Memory B cell (primary cell): Measurements from ENCODE around the gene SLC15A5.

Experiments
- ATAC-seq: fragments of 150-1000 bp; cut with Tn5 transposase; 2 replicates; pipeline ENCODE4 v1.10.0; 2021; ENCODE audit warnings: low read depth, mild to moderate bottlenecking, moderate library complexity
- DNase-seq, 2 donors: peaks; one replicate each; pipeline ENCODE4 v3.0.0; 2022; ENCODE audit warnings: low spot score in 2 of 2
- H3K27ac Mint-ChIP-seq: one replicate; pipeline ENCODE4 v1.8.0; 2022; ENCODE audit warnings: mild to moderate bottlenecking, moderate library complexity, mixed read lengths
- H3K27me3 Mint-ChIP-seq: one replicate; pipeline ENCODE4 v1.8.0; 2022; ENCODE audit warnings: mixed read lengths
- H3K36me3 Mint-ChIP-seq: one replicate; pipeline ENCODE4 v1.8.0; 2022; ENCODE audit warnings: mild to moderate bottlenecking, mixed read lengths
- H3K4me1 Mint-ChIP-seq: one replicate; pipeline ENCODE4 v1.8.0; 2022; ENCODE audit warnings: mixed read lengths
- H3K4me3 Mint-ChIP-seq: one replicate; pipeline ENCODE4 v1.8.0; 2022; ENCODE audit warnings: mild to moderate bottlenecking, moderate library complexity, mixed read lengths
- H3K9me3 Mint-ChIP-seq: one replicate; pipeline ENCODE4 v1.8.0; 2022; ENCODE audit warnings: mixed read lengths

The SLC15A5 gene, protein sequence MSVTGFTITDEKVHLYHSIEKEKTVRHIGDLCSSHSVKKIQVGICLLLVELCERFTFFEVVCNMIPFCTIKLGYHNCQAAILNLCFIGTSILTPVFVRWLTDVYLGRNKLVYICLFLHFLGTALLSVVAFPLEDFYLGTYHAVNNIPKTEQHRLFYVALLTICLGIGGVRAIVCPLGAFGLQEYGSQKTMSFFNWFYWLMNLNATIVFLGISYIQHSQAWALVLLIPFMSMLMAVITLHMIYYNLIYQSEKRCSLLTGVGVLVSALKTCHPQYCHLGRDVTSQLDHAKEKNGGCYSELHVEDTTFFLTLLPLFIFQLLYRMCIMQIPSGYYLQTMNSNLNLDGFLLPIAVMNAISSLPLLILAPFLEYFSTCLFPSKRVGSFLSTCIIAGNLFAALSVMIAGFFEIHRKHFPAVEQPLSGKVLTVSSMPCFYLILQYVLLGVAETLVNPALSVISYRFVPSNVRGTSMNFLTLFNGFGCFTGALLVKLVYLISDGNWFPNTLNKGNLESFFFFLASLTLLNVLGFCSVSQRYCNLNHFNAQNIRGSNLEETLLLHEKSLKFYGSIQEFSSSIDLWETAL

DNA sequence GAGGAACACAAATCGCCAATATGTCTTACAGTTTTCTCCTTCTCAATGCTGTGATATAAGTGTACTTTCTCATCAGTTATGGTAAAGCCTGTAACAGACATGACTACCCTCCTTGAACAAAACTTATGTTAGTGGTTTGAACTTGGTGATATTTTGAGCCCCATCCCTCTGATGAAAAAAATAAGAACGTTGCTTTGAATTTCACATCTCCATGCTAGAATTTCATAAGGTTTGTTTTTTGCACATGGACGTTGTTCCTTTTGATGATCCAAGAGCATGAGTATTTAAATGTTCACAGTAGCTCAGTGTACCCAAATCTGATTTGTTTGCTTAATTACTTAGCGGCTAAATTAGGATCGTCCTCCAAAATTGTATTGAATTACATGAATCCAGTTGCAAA, at the start of gene SLC15A5:
TSS of gene SLC15A5 (minus strand) at position 101 of the 400 bp plus-strand sequence. CDS start at position 101, 0 bp downstream.
- no peak within 1 kb of the TSS for H3K4me3 Mint-ChIP-seq

GRCh38 chr12:16325426-16325825, 47.9 kb upstream of the SLC15A5 start:
- Mint-ChIP-seq H3K27me3 (no peaks in the 10 kb centered on the region), H3K4me1 (no peaks in the 10 kb centered on the region), H3K9me3 (peaks cover 6% of the 10 kb centered on the region), H3K4me3 (no peak overlapping the region), H3K27ac (no peak overlapping the region), H3K36me3 (no peaks in the 10 kb centered on the region)
- ATAC-seq (no peak), DNase-seq (no peak)

More for the DNA sequence above, at the start of gene SLC15A5:
- H3K36me3 Mint-ChIP-seq, result no peaks in the 10 kb centered on the region
- no peaks in the 10 kb centered on the region for H3K4me1 Mint-ChIP-seq
- ATAC-seq, result no peak
- H3K27me3 Mint-ChIP-seq, result no peaks in the 10 kb centered on the region
- no peak within 1 kb of the TSS for H3K27ac Mint-ChIP-seq
- no peak for DNase-seq
- H3K9me3 Mint-ChIP-seq, result peaks cover 1% of the 10 kb centered on the region

DNA sequence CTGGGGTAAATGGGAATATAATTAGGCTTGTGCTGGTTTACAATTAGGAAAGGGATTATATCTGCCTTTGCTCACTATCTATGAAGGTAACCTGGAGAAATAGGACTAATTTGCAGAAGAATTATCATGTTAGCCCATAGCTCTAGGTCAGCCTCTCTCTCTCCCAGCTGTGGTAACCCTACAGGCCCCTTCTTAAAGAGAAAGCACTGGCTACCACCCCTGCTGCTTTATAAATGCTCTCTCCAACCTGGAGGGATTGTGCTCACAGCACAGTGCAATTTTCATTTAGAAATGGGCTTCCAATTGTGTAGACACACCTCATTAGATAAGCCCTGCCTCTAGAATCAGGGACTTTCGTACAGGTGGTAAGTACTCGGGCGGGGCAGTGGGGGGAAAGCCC, 47.3 kb upstream of the SLC15A5 start:
- DNase-seq (no peak), ATAC-seq (no peak)
- no peaks in the 10 kb centered on the region for H3K27me3 Mint-ChIP-seq
- H3K27ac Mint-ChIP-seq, result no peak overlapping the region
- no peak overlapping the region for H3K4me3 Mint-ChIP-seq
- H3K9me3 Mint-ChIP-seq, result peaks cover 6% of the 10 kb centered on the region
- H3K36me3 Mint-ChIP-seq, result no peaks in the 10 kb centered on the region
- no peaks in the 10 kb centered on the region for H3K4me1 Mint-ChIP-seq

GRCh38 chr12:16324272-16324671, 46.8 kb upstream of the SLC15A5 start:
- ATAC-seq (no peak), DNase-seq (no peak)
- Mint-ChIP-seq H3K9me3 (peaks cover 6% of the 10 kb centered on the region), H3K36me3 (no peaks in the 10 kb centered on the region), H3K4me1 (no peaks in the 10 kb centered on the region), H3K27me3 (no peaks in the 10 kb centered on the region), H3K27ac (no peak overlapping the region), H3K4me3 (no peak overlapping the region)

GRCh38 chr12:16323638-16324037, 46.2 kb upstream of the SLC15A5 start:
- Mint-ChIP-seq H3K27me3 (no peaks in the 10 kb centered on the region), H3K4me1 (no peaks in the 10 kb centered on the region), H3K36me3 (no peaks in the 10 kb centered on the region), H3K27ac (no peak overlapping the region), H3K4me3 (no peak overlapping the region), H3K9me3 (peaks cover 6% of the 10 kb centered on the region)
- DNase-seq (no peak), ATAC-seq (no peak)

GRCh38 chr12:16323010-16323409, 45.5 kb upstream of the SLC15A5 start:
- H3K27ac Mint-ChIP-seq, result no peak overlapping the region
- H3K9me3 Mint-ChIP-seq, result peaks cover 3% of the 10 kb centered on the region
- no peaks in the 10 kb centered on the region for H3K27me3 Mint-ChIP-seq
- no peaks in the 10 kb centered on the region for H3K4me1 Mint-ChIP-seq
- DNase-seq (no peak), ATAC-seq (no peak)
- H3K4me3 Mint-ChIP-seq, result no peak overlapping the region
- no peaks in the 10 kb centered on the region for H3K36me3 Mint-ChIP-seq

GRCh38 chr12:16310934-16311333, 33.4 kb upstream of the SLC15A5 start:
- Mint-ChIP-seq H3K36me3 (no peaks in the 10 kb centered on the region), H3K27me3 (no peaks in the 10 kb centered on the region), H3K4me1 (no peaks in the 10 kb centered on the region), H3K9me3 (peaks cover 7% of the 10 kb centered on the region), H3K27ac (no peak overlapping the region), H3K4me3 (no peak overlapping the region)
- ATAC-seq (no peak), DNase-seq (no peak)

- Mint-ChIP-seq H3K27ac (no peak overlapping the region), H3K36me3 (no peaks in the 10 kb centered on the region), H3K9me3 (peaks cover 7% of the 10 kb centered on the region), H3K27me3 (no peaks in the 10 kb centered on the region), H3K4me3 (no peak overlapping the region), H3K4me1 (no peaks in the 10 kb centered on the region)
- DNase-seq (no peak), ATAC-seq (no peak)
Observed at GRCh38 chr12:16307856-16308475, 30.5 kb upstream of the SLC15A5 start.

DNA sequence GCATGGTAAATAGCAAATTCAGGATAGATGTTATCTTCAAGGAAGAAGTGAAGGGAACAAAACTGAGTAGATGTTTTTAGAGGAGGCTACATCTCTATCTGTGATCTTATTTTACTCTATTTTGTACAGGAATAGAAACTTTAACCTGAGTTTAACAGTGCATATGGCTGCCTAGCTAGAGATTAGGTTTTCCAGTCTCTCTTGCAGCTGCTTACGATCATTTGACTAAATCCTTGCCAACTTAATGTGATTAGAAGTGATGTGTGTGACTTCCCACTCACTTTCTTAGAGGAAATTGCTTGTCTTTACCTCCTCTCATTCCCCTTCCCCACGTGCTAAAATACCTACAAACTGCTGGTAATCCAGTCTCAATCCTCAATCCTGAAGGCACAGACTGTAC, 26.5 kb upstream of the SLC15A5 start:
- H3K9me3 Mint-ChIP-seq, result no peaks in the 10 kb centered on the region
- H3K36me3 Mint-ChIP-seq, result no peaks in the 10 kb centered on the region
- H3K4me1 Mint-ChIP-seq, result no peaks in the 10 kb centered on the region
- H3K4me3 Mint-ChIP-seq, result no peak overlapping the region
- no peaks in the 10 kb centered on the region for H3K27me3 Mint-ChIP-seq
- ATAC-seq, result no peak
- no peak overlapping the region for H3K27ac Mint-ChIP-seq
- no peak for DNase-seq

DNA sequence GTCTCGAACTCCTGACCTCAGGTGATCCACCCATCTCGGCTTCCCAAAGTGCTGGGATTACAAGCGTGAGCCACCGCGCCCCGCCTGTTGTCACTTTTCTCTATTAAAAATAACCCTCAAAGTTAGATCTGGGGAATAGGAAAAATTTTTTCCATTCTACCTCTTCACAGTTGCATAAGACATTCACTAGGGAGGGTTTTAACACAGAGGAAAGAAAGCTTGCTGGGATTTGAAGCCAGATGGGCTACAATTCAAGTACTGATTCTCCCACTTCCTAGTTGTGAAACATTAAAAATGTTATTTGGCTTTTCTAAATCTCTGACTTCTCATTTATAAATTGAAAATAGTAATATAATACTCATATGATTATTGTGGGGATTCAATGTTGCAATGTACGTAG, 23.3 kb upstream of the SLC15A5 start:
- no peaks in the 10 kb centered on the region for H3K36me3 Mint-ChIP-seq
- H3K27me3 Mint-ChIP-seq, result no peaks in the 10 kb centered on the region
- DNase-seq (no peak), ATAC-seq (no peak)
- H3K4me3 Mint-ChIP-seq, result no peak overlapping the region
- no peak overlapping the region for H3K27ac Mint-ChIP-seq
- H3K9me3 Mint-ChIP-seq, result peaks cover 2% of the 10 kb centered on the region
- H3K4me1 Mint-ChIP-seq, result no peaks in the 10 kb centered on the region

GRCh38 chr12:16300122-16300521, 22.6 kb upstream of the SLC15A5 start:
- no peak overlapping the region for H3K4me3 Mint-ChIP-seq
- peaks cover 2% of the 10 kb centered on the region for H3K9me3 Mint-ChIP-seq
- H3K27me3 Mint-ChIP-seq, result no peaks in the 10 kb centered on the region
- H3K4me1 Mint-ChIP-seq, result no peaks in the 10 kb centered on the region
- DNase-seq (no peak), ATAC-seq (no peak)
- H3K36me3 Mint-ChIP-seq, result no peaks in the 10 kb centered on the region
- no peak overlapping the region for H3K27ac Mint-ChIP-seq

- no peaks in the 10 kb centered on the region for H3K4me1 Mint-ChIP-seq
- ATAC-seq (no peak), DNase-seq (no peak)
- no peaks in the 10 kb centered on the region for H3K27me3 Mint-ChIP-seq
- H3K36me3 Mint-ChIP-seq, result no peaks in the 10 kb centered on the region
- peaks cover 2% of the 10 kb centered on the region for H3K9me3 Mint-ChIP-seq
- no peak overlapping the region for H3K27ac Mint-ChIP-seq
- H3K4me3 Mint-ChIP-seq, result no peak overlapping the region
Observed at GRCh38 chr12:16299403-16299802, 21.9 kb upstream of the SLC15A5 start.

DNA sequence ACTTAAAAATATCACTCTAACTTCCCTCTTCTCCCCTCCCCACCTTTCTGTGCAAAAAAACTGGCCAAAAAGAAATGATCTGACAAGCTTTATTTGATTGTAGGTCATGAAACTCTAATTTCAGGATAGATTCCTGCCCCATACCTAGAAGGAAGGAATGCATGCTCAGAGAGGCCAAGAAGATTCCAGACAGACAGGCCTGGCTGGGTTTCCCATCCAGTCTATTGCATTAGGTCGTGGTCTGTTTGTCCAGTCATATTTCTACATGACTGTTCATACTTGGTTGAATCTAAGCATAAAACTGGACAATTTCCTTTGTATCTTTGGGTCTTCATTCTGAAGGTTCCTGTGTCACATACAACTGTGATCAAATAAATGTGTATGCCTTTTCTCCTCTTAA, 20.0 kb upstream of the SLC15A5 start:
- ATAC-seq (no peak), DNase-seq (no peak)
- peaks cover 2% of the 10 kb centered on the region for H3K9me3 Mint-ChIP-seq
- no peaks in the 10 kb centered on the region for H3K27me3 Mint-ChIP-seq
- H3K4me3 Mint-ChIP-seq, result no peak overlapping the region
- no peak overlapping the region for H3K27ac Mint-ChIP-seq
- no peaks in the 10 kb centered on the region for H3K36me3 Mint-ChIP-seq
- no peaks in the 10 kb centered on the region for H3K4me1 Mint-ChIP-seq

- no peak overlapping the region for H3K4me3 Mint-ChIP-seq
- H3K4me1 Mint-ChIP-seq, result no peaks in the 10 kb centered on the region
- H3K27ac Mint-ChIP-seq, result no peak overlapping the region
- DNase-seq (no peak), ATAC-seq (no peak)
- H3K9me3 Mint-ChIP-seq, result peaks cover 4% of the 10 kb centered on the region
- no peaks in the 10 kb centered on the region for H3K36me3 Mint-ChIP-seq
- no peaks in the 10 kb centered on the region for H3K27me3 Mint-ChIP-seq
Observed at GRCh38 chr12:16294376-16294956, 17.0 kb upstream of the SLC15A5 start.
